ENCODE data around the gene PLEKHB2. TPM values are rescaled to one million over a fixed set of nuclear protein-coding genes. Genes with fewer than 3 reads are reported as not detected.
"Not testable (repeated sequence)": the region's sequence is repeated elsewhere in the genome, so short reads cannot be mapped to it uniquely, and the experiment has no call there.

Gene PLEKHB2
- total and polyA plus RNA-seq, 10 of the 15 experiments (the other 5 are each of a cell fraction or from before 2014, with no cell fraction given) = 12.3 to 55.6 (median 26.2) TPM

GRCh38 chr2:131178721-131179418 lies 73.7 kb downstream of the PLEKHB2 start:
- ATAC-seq; in situ Hi-C loops (cut with MboI); H3K79me2 ChIP-seq (ENCODE audit: control insufficient read depth, insufficient read depth, low read length); H3K36me3 ChIP-seq (ENCODE audit: control insufficient read depth in 2 of 2, insufficient read depth in 2 of 2, low read length in 1 of 2); DNase-seq (ENCODE audit: low read depth, low spot score); H3K27me3 ChIP-seq (replicated peaks in 1 of 2; ENCODE audit: control insufficient read depth in 2 of 2, insufficient read depth in 2 of 2, low read length in 1 of 2); RAD21 ChIA-PET (ENCODE audit: unreplicated experiment); BruUV-seq (replicated peaks); H4K20me1 ChIP-seq (ENCODE audit: control insufficient read depth, insufficient read depth); FAIRE-seq; SMC1A ChIA-PET (ENCODE audit: uncharacterized antibody, unreplicated experiment); H3K4me3 ChIP-seq; H3K9ac ChIP-seq (ENCODE audit: control insufficient read depth, insufficient read depth, low read length); CTCF ChIA-PET; H3K4me1 ChIP-seq (ENCODE audit: control insufficient read depth, insufficient read depth, low read length); POLR2A ChIA-PET; H3K9me3 ChIP-seq (replicated peaks; ENCODE audit: control insufficient read depth, insufficient read depth, low read length); H2AFZ ChIP-seq (ENCODE audit: control insufficient read depth, low read depth, low read length); intact Hi-C loops (cut with micrococcal nuclease; ENCODE audit: unreplicated experiment); H3K27ac ChIP-seq (ENCODE audit: control insufficient read depth, insufficient read depth); H3K4me2 ChIP-seq (ENCODE audit: control insufficient read depth, insufficient read depth): not testable (repeated sequence)
- WGBS (ENCODE audit: insufficient coverage, insufficient replicate concordance, low lambda C conversion rate, missing lambda C conversion rate) = 37% methylated on average over 15 of the region's 15 CpGs

- 11% methylated on average over 4 of the region's 4 CpGs for WGBS (ENCODE audit: insufficient coverage, insufficient replicate concordance, low lambda C conversion rate, missing lambda C conversion rate)
- ATAC-seq; in situ Hi-C loops (cut with MboI); H3K4me1 ChIP-seq (ENCODE audit: control insufficient read depth, insufficient read depth, low read length); intact Hi-C loops (cut with micrococcal nuclease; ENCODE audit: unreplicated experiment); SMC1A ChIA-PET (ENCODE audit: uncharacterized antibody, unreplicated experiment); H3K9me3 ChIP-seq (replicated peaks; ENCODE audit: control insufficient read depth, insufficient read depth, low read length); FAIRE-seq; H3K27me3 ChIP-seq (replicated peaks in 1 of 2; ENCODE audit: control insufficient read depth in 2 of 2, insufficient read depth in 2 of 2, low read length in 1 of 2); H3K27ac ChIP-seq (ENCODE audit: control insufficient read depth, insufficient read depth); H2AFZ ChIP-seq (ENCODE audit: control insufficient read depth, low read depth, low read length); H3K79me2 ChIP-seq (ENCODE audit: control insufficient read depth, insufficient read depth, low read length); H3K4me2 ChIP-seq (ENCODE audit: control insufficient read depth, insufficient read depth); H4K20me1 ChIP-seq (ENCODE audit: control insufficient read depth, insufficient read depth); POLR2A ChIA-PET; RAD21 ChIA-PET (ENCODE audit: unreplicated experiment); H3K9ac ChIP-seq (ENCODE audit: control insufficient read depth, insufficient read depth, low read length); DNase-seq (ENCODE audit: low read depth, low spot score); H3K36me3 ChIP-seq (ENCODE audit: control insufficient read depth in 2 of 2, insufficient read depth in 2 of 2, low read length in 1 of 2); H3K4me3 ChIP-seq; BruUV-seq (replicated peaks); CTCF ChIA-PET: not testable (repeated sequence)
These were observed 76.3 kb downstream of the PLEKHB2 start for GRCh38 chr2:131181451-131181850.

GRCh38 chr2:131193421-131193820 lies 88.3 kb downstream of the PLEKHB2 start:
- H3K4me2 ChIP-seq (ENCODE audit: control insufficient read depth, insufficient read depth); H3K4me1 ChIP-seq (ENCODE audit: control insufficient read depth, insufficient read depth, low read length); in situ Hi-C loops (cut with MboI); H2AFZ ChIP-seq (ENCODE audit: control insufficient read depth, low read depth, low read length); H3K27me3 ChIP-seq (replicated peaks in 1 of 2; ENCODE audit: control insufficient read depth in 2 of 2, insufficient read depth in 2 of 2, low read length in 1 of 2); BruUV-seq (replicated peaks); RAD21 ChIA-PET (ENCODE audit: unreplicated experiment); H3K79me2 ChIP-seq (ENCODE audit: control insufficient read depth, insufficient read depth, low read length); H3K4me3 ChIP-seq; H3K27ac ChIP-seq (ENCODE audit: control insufficient read depth, insufficient read depth); ATAC-seq; CTCF ChIA-PET; H3K9me3 ChIP-seq (replicated peaks; ENCODE audit: control insufficient read depth, insufficient read depth, low read length); H4K20me1 ChIP-seq (ENCODE audit: control insufficient read depth, insufficient read depth); intact Hi-C loops (cut with micrococcal nuclease; ENCODE audit: unreplicated experiment); SMC1A ChIA-PET (ENCODE audit: uncharacterized antibody, unreplicated experiment); DNase-seq (ENCODE audit: low read depth, low spot score); H3K9ac ChIP-seq (ENCODE audit: control insufficient read depth, insufficient read depth, low read length); FAIRE-seq; H3K36me3 ChIP-seq (ENCODE audit: control insufficient read depth in 2 of 2, insufficient read depth in 2 of 2, low read length in 1 of 2); POLR2A ChIA-PET: not testable (repeated sequence)
- 0% methylated on average over 3 of the region's 3 CpGs for WGBS (ENCODE audit: insufficient coverage, insufficient replicate concordance, low lambda C conversion rate, missing lambda C conversion rate)

- in situ Hi-C loops (cut with MboI); BruUV-seq (replicated peaks); intact Hi-C loops (cut with micrococcal nuclease; ENCODE audit: unreplicated experiment); H3K27me3 ChIP-seq (replicated peaks in 1 of 2; ENCODE audit: control insufficient read depth in 2 of 2, insufficient read depth in 2 of 2, low read length in 1 of 2); H3K9me3 ChIP-seq (replicated peaks; ENCODE audit: control insufficient read depth, insufficient read depth, low read length); FAIRE-seq; H2AFZ ChIP-seq (ENCODE audit: control insufficient read depth, low read depth, low read length); H3K4me3 ChIP-seq; H4K20me1 ChIP-seq (ENCODE audit: control insufficient read depth, insufficient read depth); ATAC-seq; RAD21 ChIA-PET (ENCODE audit: unreplicated experiment); POLR2A ChIA-PET; H3K9ac ChIP-seq (ENCODE audit: control insufficient read depth, insufficient read depth, low read length); H3K27ac ChIP-seq (ENCODE audit: control insufficient read depth, insufficient read depth); H3K79me2 ChIP-seq (ENCODE audit: control insufficient read depth, insufficient read depth, low read length); CTCF ChIA-PET; DNase-seq (ENCODE audit: low read depth, low spot score); H3K36me3 ChIP-seq (ENCODE audit: control insufficient read depth in 2 of 2, insufficient read depth in 2 of 2, low read length in 1 of 2); H3K4me1 ChIP-seq (ENCODE audit: control insufficient read depth, insufficient read depth, low read length); H3K4me2 ChIP-seq (ENCODE audit: control insufficient read depth, insufficient read depth): not testable (repeated sequence)
- SMC1A ChIA-PET (ENCODE audit: uncharacterized antibody, unreplicated experiment) = interaction anchor here (1.2 kb wide), 1 partner anchor 40 kb away, joined by 3 read pairs; no protein-coding TSS in a partner anchor
- WGBS (ENCODE audit: insufficient coverage, insufficient replicate concordance, low lambda C conversion rate, missing lambda C conversion rate) = 0% methylated on average over 2 of the region's 2 CpGs
These were observed 91.0 kb downstream of the PLEKHB2 start for GRCh38 chr2:131196186-131196585.

Measured in GM12878 (cell line).